Retinal pigment epithelial cell (primary cell): ENCODE measurements around the gene IQGAP2.

Experiments
- DNase-seq: peaks from one replicate; pipeline ENCODE4 v3.0.0-alpha.2; 2010; ENCODE audit warnings: low read depth
- H3K4me3 ChIP-seq: 2 replicates; pipeline ENCODE4 v1.5.1; 2011; ENCODE audit warnings: mild to moderate bottlenecking, low read length, control low read depth, moderate library complexity
- TF ChIP-seq, protein P1 (sequence below): conservative IDR thresholded peaks from 2 replicates; pipeline ENCODE4 v1.5.1; 2011; ENCODE audit warnings: low read depth, low read length, control low read depth, inconsistent platforms

IQGAP2 gene

DNA sequence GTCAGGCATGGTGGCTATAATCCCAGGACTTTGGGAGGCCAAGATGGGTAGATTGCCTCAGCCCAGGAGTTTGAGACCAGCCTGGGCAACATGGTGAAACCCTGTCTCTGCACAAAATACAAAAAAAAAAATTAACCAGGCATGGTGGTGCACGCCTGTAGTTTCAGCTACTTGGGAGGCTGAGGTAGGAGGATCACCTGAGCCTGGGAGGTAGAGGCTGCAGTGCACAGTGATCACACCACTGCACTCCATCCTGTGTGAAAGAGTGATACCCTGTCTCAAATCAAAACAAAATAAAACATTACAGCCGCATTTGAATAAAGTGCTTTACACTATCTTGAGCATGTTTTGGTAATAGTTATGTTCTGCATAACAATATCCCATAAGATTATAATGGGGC, 74.0 kb downstream of the IQGAP2 start:
- TF ChIP-seq, protein P1, sequence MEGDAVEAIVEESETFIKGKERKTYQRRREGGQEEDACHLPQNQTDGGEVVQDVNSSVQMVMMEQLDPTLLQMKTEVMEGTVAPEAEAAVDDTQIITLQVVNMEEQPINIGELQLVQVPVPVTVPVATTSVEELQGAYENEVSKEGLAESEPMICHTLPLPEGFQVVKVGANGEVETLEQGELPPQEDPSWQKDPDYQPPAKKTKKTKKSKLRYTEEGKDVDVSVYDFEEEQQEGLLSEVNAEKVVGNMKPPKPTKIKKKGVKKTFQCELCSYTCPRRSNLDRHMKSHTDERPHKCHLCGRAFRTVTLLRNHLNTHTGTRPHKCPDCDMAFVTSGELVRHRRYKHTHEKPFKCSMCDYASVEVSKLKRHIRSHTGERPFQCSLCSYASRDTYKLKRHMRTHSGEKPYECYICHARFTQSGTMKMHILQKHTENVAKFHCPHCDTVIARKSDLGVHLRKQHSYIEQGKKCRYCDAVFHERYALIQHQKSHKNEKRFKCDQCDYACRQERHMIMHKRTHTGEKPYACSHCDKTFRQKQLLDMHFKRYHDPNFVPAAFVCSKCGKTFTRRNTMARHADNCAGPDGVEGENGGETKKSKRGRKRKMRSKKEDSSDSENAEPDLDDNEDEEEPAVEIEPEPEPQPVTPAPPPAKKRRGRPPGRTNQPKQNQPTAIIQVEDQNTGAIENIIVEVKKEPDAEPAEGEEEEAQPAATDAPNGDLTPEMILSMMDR = no peak
- no peak for DNase-seq

GRCh38 chr5:76477571-76477970, 74.5 kb downstream of the IQGAP2 start:
- no peak overlapping the region for H3K4me3 ChIP-seq
- DNase-seq = no peak
- TF ChIP-seq, protein P1 = no peak

More for the DNA sequence above, 74.0 kb downstream of the IQGAP2 start:
- no peak overlapping the region for H3K4me3 ChIP-seq

DNA sequence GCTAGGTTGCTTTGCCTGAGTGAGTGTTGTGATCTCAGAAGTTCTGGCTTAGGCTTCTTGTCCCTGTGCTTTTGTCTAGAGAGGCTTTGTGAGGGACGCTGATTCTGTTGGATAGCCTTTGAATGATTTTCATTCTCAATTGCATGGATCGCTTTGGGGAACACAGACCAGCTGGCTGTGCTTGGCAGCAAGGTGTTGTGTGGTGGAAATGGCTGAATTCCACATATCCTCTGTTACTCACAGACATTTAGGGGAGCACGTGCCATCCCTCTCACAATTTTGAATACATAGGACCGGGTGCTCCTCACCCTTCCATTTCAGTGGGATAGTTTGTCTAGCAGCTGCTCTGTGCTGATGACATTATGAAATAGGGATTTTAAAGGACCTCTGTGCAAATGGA, 76.2 kb downstream of the IQGAP2 start:
- no peak overlapping the region for H3K4me3 ChIP-seq
- TF ChIP-seq, protein P1 = no peak
- no peak for DNase-seq

GRCh38 chr5:76479973-76480667, 77.0 kb downstream of the IQGAP2 start:
- no peak overlapping the region for H3K4me3 ChIP-seq
- TF ChIP-seq, protein P1 = no peak
- no peak for DNase-seq

DNA sequence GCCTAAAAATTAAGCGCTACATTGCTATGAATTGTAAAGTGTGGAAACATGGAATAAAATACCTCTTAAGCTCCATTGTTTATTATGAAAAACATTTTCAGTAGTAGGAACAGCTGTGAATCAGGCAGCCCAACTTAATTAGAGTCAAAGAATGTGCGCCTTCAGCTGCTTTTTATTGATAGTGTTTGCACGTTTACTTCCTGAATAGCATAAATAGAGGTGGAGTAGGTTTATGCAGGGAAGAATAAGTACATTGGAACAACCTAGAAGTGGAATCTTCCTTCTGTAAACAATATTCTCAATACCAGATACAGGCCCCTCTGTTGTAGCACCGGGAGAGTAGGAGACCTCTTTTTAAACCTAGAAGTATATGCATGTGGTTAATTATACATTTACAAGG, 79.9 kb downstream of the IQGAP2 start:
- TF ChIP-seq, protein P1 = no peak
- DNase-seq = no peak
- no peak overlapping the region for H3K4me3 ChIP-seq

GRCh38 chr5:76483433-76483832, 80.3 kb downstream of the IQGAP2 start:
- TF ChIP-seq, protein P1 = no peak
- DNase-seq = no peak
- H3K4me3 ChIP-seq = no peak overlapping the region

- DNase-seq = no peak
- TF ChIP-seq, protein P1 = no peak
- H3K4me3 ChIP-seq = no peak overlapping the region
Measured at GRCh38 chr5:76483881-76484280, 80.8 kb downstream of the IQGAP2 start.
